Measurements from ENCODE around the gene LRRC38. TPM values are rescaled to one million over a fixed set of nuclear protein-coding genes. Genes with fewer than 3 reads are reported as not detected.

Gene LRRC38
- total and polyA plus RNA-seq, 2 of the 8 experiments (the other 6 are each of a cell fraction or from before 2014, with no cell fraction given) = 0.17 to 0.63 TPM

GRCh38 chr1:13538832-13539231 is 25.0 kb upstream of the LRRC38 start (continued):
- TF ChIP-seq CHD7 (IDR thresholded peaks at IDR 0.05; ENCODE audit: insufficient replicate concordance, low read length) (no peak), ZNF274 (IDR thresholded peaks at IDR 0.05; ENCODE audit: borderline replicate concordance, extremely low read depth, low read length) (no peak), BACH1 (IDR thresholded peaks at IDR 0.05; ENCODE audit: low read length) (no peak), CEBPB (IDR thresholded peaks at IDR 0.05; ENCODE audit: low read depth, low read length) (no peak), RFX5 (IDR thresholded peaks at IDR 0.05; ENCODE audit: borderline replicate concordance, low read depth, low read length) (no peak), EP300 (IDR thresholded peaks at IDR 0.05; ENCODE audit: borderline replicate concordance in 1 of 2, low read depth in 2 of 2, low read length in 2 of 2) (no peak), TAF1 (IDR thresholded peaks at IDR 0.05; ENCODE audit: low read depth, low read length) (no peak), RAD21 (IDR thresholded peaks at IDR 0.05 in 1 of 2, conservative IDR thresholded peaks at IDR 0.05 in 1 of 2; ENCODE audit: low read depth in 2 of 2, low read length in 2 of 2) (no peak), GTF2F1 (IDR thresholded peaks at IDR 0.05; ENCODE audit: borderline replicate concordance, low read depth, low read length) (no peak), POLR2AphosphoS5 (IDR thresholded peaks at IDR 0.05; ENCODE audit: low read depth, low read length) (no peak)
